ENCODE data around the gene CEP70. TPM values are rescaled to one million over a fixed set of nuclear protein-coding genes. Genes with fewer than 3 reads are reported as not detected.
"Not testable (repeated sequence)": the region's sequence is repeated elsewhere in the genome, so short reads cannot be mapped to it uniquely, and the experiment has no call there.

The CEP70 gene
- total and polyA plus RNA-seq, 4 donors: 6.9 to 26.5 (median 9.1) TPM

- 89% methylated on average over 13 of the region's 13 CpGs for WGBS
- Histone ChIP-seq H3K27me3 (ENCODE audit: control insufficient read depth in 4 of 4, insufficient read depth in 4 of 4, low read length in 3 of 4) (peaks cover 0 to 2% (median 0%) of the 10 kb centered on the region in 4 donors), H3K36me3 (ENCODE audit: control insufficient read depth in 4 of 4, insufficient read depth in 3 of 4, low read depth in 1 of 4, low read length in 3 of 4) (no peaks in the 10 kb centered on the region), H3K27ac (ENCODE audit: low read depth in 1 of 2, low read length in 2 of 2) (no peak overlapping the region), H3K4me1 (ENCODE audit: control insufficient read depth in 4 of 4, insufficient read depth in 4 of 4, low read length in 3 of 4) (no peaks in the 10 kb centered on the region), H3K4me3 (ENCODE audit: low read depth in 1 of 3, low read length in 3 of 3) (no peak overlapping the region), H3K9me3 (ENCODE audit: control insufficient read depth in 4 of 4, low read length in 3 of 4) (no peaks in the 10 kb centered on the region), H3K9ac (ENCODE audit: low read depth in 1 of 2, low read length in 2 of 2) (no peak overlapping the region)
- no peak for DNase-seq (ENCODE audit: low spot score)
- TF ChIP-seq SP1 (IDR thresholded peaks at IDR 0.05) (no peak), NR2F2 (IDR thresholded peaks at IDR 0.05) (no peak), HNF4A (conservative IDR thresholded peaks at IDR 0.05) (no peak), MAX (IDR thresholded peaks at IDR 0.05) (no peak), GABPA (IDR thresholded peaks at IDR 0.05 in 1 of 2, conservative IDR thresholded peaks at IDR 0.05 in 1 of 2) (no peak), CTCF (IDR thresholded peaks at IDR 0.05; ENCODE audit: low read depth, low read length, missing input control) (no peak), RXRA (IDR thresholded peaks at IDR 0.05) (no peak), JUND (IDR thresholded peaks at IDR 0.05) (no peak)
Observed at GRCh38 chr3:138456961-138457862, 136.8 kb downstream of the CEP70 start.

GRCh38 chr3:138455801-138456716 lies 138.0 kb downstream of the CEP70 start:
- Histone ChIP-seq H3K4me1 (ENCODE audit: control insufficient read depth in 4 of 4, insufficient read depth in 4 of 4, low read length in 3 of 4) (no peaks in the 10 kb centered on the region), H3K9ac (ENCODE audit: low read depth in 1 of 2, low read length in 2 of 2) (no peak overlapping the region), H3K27me3 (ENCODE audit: control insufficient read depth in 4 of 4, insufficient read depth in 4 of 4, low read length in 3 of 4) (no peaks in the 10 kb centered on the region), H3K36me3 (ENCODE audit: control insufficient read depth in 4 of 4, insufficient read depth in 3 of 4, low read depth in 1 of 4, low read length in 3 of 4) (no peaks in the 10 kb centered on the region), H3K4me3 (ENCODE audit: low read depth in 1 of 3, low read length in 3 of 3) (no peak overlapping the region), H3K27ac (ENCODE audit: low read depth in 1 of 2, low read length in 2 of 2) (no peak overlapping the region), H3K9me3 (ENCODE audit: control insufficient read depth in 4 of 4, low read length in 3 of 4) (no peaks in the 10 kb centered on the region)
- WGBS: 88% methylated on average over 13 of the region's 13 CpGs
- no peak for TF ChIP-seq GABPA (IDR thresholded peaks at IDR 0.05 in 1 of 2, conservative IDR thresholded peaks at IDR 0.05 in 1 of 2)
- TF ChIP-seq ZBTB33 (IDR thresholded peaks at IDR 0.05): no peak
- TF ChIP-seq MAX (IDR thresholded peaks at IDR 0.05): no peak
- TF ChIP-seq RXRA (IDR thresholded peaks at IDR 0.05): no peak
- TF ChIP-seq CTCF (IDR thresholded peaks at IDR 0.05; ENCODE audit: low read depth, low read length, missing input control): no peak
- no peak for TF ChIP-seq ATF3 (IDR thresholded peaks at IDR 0.05)
- DNase-seq (ENCODE audit: low spot score): no peak

- H3K9ac ChIP-seq (ENCODE audit: low read depth in 1 of 2, low read length in 2 of 2); H3K4me1 ChIP-seq (ENCODE audit: control insufficient read depth in 4 of 4, insufficient read depth in 4 of 4, low read length in 3 of 4); H3K9me3 ChIP-seq (ENCODE audit: control insufficient read depth in 4 of 4, low read length in 3 of 4); DNase-seq (ENCODE audit: low spot score); H3K4me3 ChIP-seq (ENCODE audit: low read depth in 1 of 3, low read length in 3 of 3); H3K27me3 ChIP-seq (ENCODE audit: control insufficient read depth in 4 of 4, insufficient read depth in 4 of 4, low read length in 3 of 4); H3K27ac ChIP-seq (ENCODE audit: low read depth in 1 of 2, low read length in 2 of 2); H3K36me3 ChIP-seq (ENCODE audit: control insufficient read depth in 4 of 4, insufficient read depth in 3 of 4, low read depth in 1 of 4, low read length in 3 of 4): not testable (repeated sequence)
- 91% methylated on average over 8 of the region's 8 CpGs for WGBS
Observed at GRCh38 chr3:138453940-138454339, 140.1 kb downstream of the CEP70 start.

Measured in liver (tissue), 9 donors.